ENCODE measurements around the gene SPATA16.
"Not testable (repeated sequence)": the region's sequence is repeated elsewhere in the genome, so short reads cannot be mapped to it uniquely, and the experiment has no call there.

SPATA16 gene

DNA sequence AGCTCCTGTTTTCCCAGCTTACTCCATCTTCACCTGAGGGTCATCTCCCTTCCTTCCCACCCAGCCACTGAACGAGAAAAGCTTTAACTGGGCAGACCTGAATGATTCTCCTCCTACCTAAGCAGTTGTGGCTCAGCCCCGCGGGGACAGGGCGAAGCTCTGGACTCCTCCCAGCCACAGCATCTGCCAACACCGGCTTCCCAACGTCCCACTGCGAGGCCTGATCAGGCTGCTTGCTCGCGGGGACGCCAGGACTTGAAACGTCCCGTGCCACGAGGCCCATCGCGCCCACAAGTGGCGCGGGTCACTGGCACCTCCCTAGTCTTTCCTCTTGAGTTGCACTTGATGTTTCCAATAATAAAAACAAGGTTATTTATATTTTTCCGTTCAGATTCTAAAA, at the start of gene SPATA16:
Gene SPATA16, minus strand, starts transcription at position 250 of the 400 bp plus-strand sequence. CDS start 23,504 bp downstream, outside the sequence.
- DNase-seq (ENCODE audit: low read depth), result no peak

DNA sequence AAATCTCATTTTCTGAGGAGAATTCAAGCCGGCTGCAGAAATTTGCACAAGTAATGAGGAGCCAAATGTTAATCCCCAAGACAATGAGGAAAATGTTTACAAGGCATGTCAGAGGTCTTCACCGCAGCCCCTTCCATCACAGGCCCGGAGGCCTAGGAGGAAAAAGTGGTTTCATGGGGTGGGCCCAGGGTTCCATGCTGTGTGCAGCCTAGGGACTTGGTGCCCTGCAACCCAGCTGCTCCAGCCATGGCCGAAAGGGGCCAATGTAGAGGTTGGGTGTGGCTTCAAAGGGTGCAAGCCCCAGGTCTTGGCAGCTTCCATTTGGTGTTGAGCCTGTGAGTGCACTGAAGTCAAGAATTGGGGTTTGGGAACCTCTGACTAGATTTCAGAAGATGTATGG, 42.0 kb upstream of the SPATA16 start:
- DNase-seq (ENCODE audit: low read depth), result not testable (repeated sequence)

DNA sequence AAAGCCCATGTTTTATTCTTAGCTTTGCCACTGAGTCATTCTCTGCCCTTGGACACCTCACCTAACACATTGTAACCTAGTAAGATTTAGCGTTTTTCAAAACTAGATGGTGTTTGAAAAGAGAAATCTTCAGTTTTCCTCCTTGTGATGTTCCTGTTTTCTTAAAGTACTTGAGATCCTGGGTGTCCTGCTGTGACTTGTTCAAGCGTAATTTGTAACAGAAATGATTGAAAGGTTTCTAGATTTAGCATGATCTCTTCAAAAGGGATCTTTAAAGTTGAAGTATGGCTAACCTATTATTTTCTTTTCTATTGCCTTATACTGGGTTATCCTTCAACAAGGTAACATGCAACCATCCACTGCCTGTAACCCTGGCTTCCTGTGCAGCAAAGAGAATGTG, 32.6 kb upstream of the SPATA16 start:
- DNase-seq (ENCODE audit: low read depth), result no peak

GRCh38 chr3:173159139-173159538, 18.1 kb upstream of the SPATA16 start:
- DNase-seq (ENCODE audit: low read depth), result not testable (repeated sequence)

- DNase-seq (ENCODE audit: low read depth), result not testable (repeated sequence)
These were observed 15.5 kb upstream of the SPATA16 start for GRCh38 chr3:173156533-173156932.

DNA sequence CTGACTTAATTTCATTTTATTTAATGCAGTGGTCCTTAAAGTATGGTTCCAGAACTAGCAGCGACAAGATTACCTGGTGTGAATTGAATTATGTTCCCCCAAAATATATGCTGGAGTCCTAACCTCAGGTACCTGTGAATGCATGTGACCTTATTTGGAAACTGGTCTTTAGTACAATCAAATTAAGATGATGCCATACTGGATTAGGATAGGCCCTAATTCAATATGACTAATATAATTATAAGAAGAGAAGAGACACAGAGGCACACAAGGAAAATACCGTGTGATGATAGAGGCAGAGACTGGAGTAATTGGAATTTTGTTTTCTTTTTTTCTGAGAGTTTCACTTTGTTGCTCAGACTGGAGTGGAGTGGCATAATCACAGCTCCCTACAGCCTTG, 12.6 kb upstream of the SPATA16 start:
- DNase-seq (ENCODE audit: low read depth), result no peak

- no peak for DNase-seq (ENCODE audit: low read depth)
These were observed 1.6 kb downstream of the SPATA16 start for GRCh38 chr3:173139420-173139819.

- no peak for DNase-seq (ENCODE audit: low read depth)
These were observed 3.0 kb downstream of the SPATA16 start for GRCh38 chr3:173138026-173138425.

GRCh38 chr3:173135059-173135458, 6.0 kb downstream of the SPATA16 start:
- no peak for DNase-seq (ENCODE audit: low read depth)

DNA sequence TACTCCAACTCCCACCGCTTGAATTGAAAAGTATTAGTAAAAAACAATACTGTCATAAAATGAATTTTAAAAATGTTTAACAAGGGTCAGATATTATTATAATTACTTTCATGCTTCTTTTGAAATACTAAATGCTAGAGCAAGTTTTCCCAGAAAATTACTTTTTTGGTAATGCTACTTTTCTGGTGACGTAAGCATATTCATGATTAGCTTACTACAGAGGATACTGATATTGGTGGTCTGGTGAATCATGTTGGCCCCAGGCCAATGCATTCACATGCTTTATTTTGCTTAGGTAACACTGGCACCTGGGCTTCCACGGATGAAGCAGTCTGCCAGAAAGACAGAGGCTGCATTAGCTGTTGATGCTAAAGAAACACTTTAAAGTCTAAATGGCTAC, 12.4 kb downstream of the SPATA16 start:
- no peak for DNase-seq (ENCODE audit: low read depth)

DNA sequence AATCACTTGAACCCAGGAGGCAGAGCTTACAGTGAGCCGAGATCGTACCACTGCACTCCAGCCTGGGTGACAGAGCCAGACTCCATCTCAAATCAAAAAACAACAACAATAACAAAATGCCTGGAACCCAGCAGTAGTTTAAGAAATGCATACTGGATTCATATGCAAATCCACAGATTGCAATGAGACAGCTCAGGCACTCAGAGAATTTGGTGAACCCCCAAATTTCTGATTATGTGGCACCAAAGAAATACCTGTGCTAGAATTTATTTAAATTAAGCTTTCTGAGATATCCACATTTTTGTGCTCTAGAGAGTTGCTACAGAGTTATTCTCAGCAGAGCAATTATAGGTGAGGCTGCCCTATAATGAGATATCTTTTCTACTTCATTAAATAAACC, 29.7 kb downstream of the SPATA16 start:
- DNase-seq (ENCODE audit: low read depth), result no peak

DNA sequence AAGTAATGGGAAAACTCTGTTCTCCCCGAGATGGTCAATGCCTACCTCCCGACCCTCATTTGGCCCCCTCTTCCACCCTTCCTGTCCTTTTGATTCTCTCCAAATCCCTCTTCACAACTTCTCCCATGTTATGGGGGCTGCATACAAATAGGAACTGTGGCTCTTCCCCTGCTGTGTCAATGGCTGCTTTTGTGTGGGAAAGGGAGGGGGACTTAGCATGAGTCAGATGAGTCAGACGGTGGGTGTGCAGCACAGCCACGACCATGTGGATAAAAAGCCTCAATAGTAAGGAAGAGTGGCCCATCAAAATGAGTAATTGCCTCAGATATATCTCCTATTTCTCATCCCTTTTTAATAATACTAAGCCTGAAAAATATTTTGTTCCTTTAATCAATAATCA, 31.9 kb downstream of the SPATA16 start:
- no peak for DNase-seq (ENCODE audit: low read depth)

GRCh38 chr3:173103469-173103868, 37.6 kb downstream of the SPATA16 start:
- no peak for DNase-seq (ENCODE audit: low read depth)

DNA sequence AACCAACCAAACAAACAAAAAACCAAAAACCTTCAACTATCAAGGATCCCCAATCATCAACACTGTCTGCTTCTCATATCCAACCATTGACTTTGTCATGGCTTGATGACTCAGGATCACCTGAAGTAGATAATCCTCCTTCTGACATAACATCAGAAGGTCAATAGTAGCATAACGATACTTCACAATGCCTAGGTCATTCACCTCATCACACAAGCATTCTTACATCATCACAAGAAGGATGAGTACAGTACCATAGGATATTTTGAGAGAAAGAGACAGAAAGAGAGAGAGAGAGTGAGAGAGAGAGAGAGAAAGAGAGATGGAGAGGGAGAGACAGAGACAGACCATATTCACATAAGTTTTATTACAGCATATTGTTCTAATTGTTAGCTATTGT, 42.1 kb downstream of the SPATA16 start:
- DNase-seq (ENCODE audit: low read depth), result no peak

DNA sequence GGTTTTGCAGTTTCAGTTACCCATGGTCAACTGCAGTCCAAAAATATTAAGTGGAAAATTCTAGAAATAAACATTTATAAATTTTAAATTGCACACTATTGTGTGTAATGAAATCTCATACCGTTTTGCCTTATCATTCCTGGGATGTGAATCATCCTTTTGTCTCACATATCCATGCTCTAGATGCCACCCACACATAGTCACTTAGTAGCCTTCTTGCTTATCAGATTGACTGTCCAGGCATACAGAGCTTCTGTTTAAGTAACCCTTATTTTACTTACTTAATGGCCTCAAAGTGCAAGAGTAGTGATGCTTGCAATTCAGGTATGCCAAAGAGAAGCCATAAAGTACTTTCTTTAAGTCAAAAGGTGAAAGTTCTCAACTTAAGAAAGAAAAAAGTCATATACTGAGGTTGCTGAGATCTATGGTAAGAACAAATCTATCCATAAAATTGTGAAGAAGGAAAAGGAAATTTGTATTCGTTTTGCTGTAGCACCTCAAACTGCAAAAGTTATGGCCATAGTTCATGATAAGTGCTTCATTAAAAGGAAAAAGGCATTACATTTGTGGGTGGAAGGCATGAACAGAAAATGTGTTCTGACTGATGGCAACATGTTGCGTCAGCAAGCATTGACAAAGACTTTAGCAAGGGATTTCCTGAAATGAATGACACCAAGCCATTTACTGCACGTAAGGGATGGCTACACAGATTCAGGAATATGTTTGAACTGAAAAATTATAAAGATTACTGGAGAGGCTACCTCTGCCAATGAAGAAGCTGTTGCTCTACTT, 43.8 kb downstream of the SPATA16 start:
- no peak for DNase-seq (ENCODE audit: low read depth)

- DNase-seq (ENCODE audit: low read depth), result no peak
These were observed 44.9 kb downstream of the SPATA16 start for GRCh38 chr3:173096140-173096539.

- no peak for DNase-seq (ENCODE audit: low read depth)
These were observed 49.0 kb downstream of the SPATA16 start for GRCh38 chr3:173092038-173092437.

GRCh38 chr3:173090492-173090891, 50.5 kb downstream of the SPATA16 start:
- DNase-seq (ENCODE audit: low read depth), result no peak

- no peak for DNase-seq (ENCODE audit: low read depth)
These were observed 51.8 kb downstream of the SPATA16 start for GRCh38 chr3:173089283-173089682.

- DNase-seq (ENCODE audit: low read depth), result no peak
These were observed 62.5 kb downstream of the SPATA16 start for GRCh38 chr3:173078525-173078924.

DNA sequence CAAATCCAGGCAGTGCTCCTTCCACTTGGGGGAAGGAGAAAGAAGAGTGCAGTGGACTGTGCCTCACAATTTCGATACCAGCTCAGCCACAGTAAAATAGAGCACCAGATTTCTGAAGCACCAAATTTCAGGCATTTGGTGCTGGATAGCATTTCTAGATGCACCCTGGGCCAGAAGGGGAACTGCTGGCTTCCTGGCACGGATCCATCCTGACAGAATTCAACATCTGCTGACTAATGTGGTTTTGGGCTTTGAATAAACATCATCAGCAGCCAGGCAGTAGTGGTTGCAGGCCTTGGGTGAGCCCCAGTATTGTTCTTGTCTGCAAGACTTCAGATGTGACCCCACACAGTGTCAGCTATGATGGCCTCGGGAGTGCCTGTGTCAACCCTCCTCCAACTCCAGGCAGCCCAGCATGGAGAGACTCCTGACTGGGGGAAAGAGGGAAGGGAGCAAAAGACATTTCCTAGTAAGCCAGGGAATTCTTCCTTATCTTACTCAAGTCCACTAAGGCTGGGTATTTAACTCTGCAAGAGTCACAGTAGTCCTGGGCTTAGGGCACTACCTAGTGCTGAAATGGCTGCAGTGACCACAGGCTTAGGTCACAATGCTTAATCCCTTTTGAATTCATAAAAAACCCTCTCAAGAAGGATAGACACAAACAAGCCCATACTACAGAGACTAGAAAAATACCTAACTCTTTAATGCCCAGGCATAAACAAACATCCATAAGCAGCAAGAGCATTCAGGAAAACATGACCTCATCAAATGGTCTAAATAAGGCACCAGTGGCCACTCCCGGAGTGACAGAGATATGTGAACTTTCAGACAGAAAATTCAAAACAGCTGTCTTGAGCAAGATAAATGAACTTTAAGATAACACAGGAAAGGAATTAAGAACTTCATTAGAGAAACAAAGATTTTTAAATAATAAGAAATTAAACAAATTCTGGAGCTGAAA, 74.7 kb downstream of the SPATA16 start:
- DNase-seq (ENCODE audit: low read depth), result no peak

DNA sequence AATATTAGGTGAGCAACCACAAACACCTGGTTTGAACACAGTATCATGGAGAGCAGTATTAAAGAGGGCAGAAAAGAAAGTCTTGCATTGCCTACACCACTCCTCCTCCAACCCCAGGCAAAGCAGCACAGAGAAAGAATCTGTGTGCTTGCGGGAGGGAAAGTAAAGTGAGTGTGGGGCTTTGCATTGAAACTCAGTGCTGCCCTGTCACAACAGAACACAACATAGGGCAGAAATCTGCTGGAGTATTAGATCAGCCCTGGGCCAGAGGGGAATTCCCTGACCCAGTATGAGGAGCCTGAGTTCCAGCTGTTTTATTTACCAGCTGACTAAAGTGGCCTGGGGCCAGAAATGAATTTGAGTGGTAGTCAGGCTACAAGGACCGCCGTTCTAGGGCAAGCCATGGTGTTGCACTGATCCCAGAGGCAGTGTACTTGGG, 75.5 kb downstream of the SPATA16 start:
- DNase-seq (ENCODE audit: low read depth), result no peak

DNA sequence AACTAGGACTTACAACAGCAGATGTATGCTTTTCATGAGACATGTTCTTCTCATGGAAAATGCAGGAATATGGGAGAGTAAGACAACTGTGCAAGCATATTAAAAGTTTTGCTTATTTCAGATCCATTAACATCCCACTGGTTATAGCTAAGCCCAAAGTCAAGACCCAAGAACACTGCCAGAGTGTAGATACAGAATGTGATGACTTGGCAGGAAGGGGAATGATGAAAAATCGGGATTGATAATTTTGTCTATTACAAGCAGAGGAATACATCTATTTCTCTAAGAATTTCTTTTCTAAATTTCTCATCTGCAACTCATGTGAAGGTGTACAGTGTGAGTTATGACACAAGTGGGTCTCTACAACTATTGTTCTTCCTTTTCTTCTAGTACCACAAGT, 76.4 kb downstream of the SPATA16 start:
- DNase-seq (ENCODE audit: low read depth), result no peak
